IgD-negative memory B cell (primary cell): ENCODE results near the gene KRTAP19-7. TPM values are rescaled to one million over a fixed set of nuclear protein-coding genes. Genes with fewer than 3 reads are reported as not detected.

Source experiments
- H3K27ac Mint-ChIP-seq, 3 donors: one replicate each; pipeline ENCODE4 v1.8.0; 2020 to 2022; ENCODE audit warnings: mild to moderate bottlenecking in 3 of 3, mixed read lengths in 3 of 3, moderate library complexity in 1 of 3
- H3K27me3 Mint-ChIP-seq: one replicate; pipeline ENCODE4 v1.8.0; 2021; ENCODE audit warnings: mixed read lengths
- H3K36me3 Mint-ChIP-seq: one replicate; pipeline ENCODE4 v1.8.0; 2020; ENCODE audit warnings: mild to moderate bottlenecking, mixed read lengths
- H3K4me1 Mint-ChIP-seq, 3 donors: one replicate each; pipeline ENCODE4 v1.8.0; 2020 to 2022; ENCODE audit warnings: mixed read lengths in 3 of 3, mild to moderate bottlenecking in 1 of 3
- H3K4me3 Mint-ChIP-seq, 4 donors: one replicate each; pipeline ENCODE4 v1.8.0; 2020 to 2022; ENCODE audit warnings: mild to moderate bottlenecking in 4 of 4, mixed read lengths in 4 of 4, moderate library complexity in 3 of 4
- H3K9me3 Mint-ChIP-seq, 3 donors: one replicate each; pipeline ENCODE4 v1.8.0; 2020 to 2021; ENCODE audit warnings: mixed read lengths in 3 of 3, mild to moderate bottlenecking in 1 of 3
- polyA plus RNA-seq: library from polyadenylated mRNA; unstranded; fragments of 300-500 nt; fragmentation: Illumina TruSeq; gene quantifications from one replicate; pipeline ENCODE4 v1.2.3, GENCODE V29; 2021

Gene KRTAP19-7
- not detected for polyA plus RNA-seq

- Mint-ChIP-seq H3K4me1 (no peaks in the 10 kb centered on the region), H3K9me3 (peaks cover 2 to 8% (median 6%) of the 10 kb centered on the region in 3 donors), H3K27me3 (no peaks in the 10 kb centered on the region), H3K27ac (no peak within 1 kb of the TSS), H3K36me3 (no peaks in the 10 kb centered on the region), H3K4me3 (no peak within 1 kb of the TSS)
These were observed at the start of gene KRTAP19-7 for GRCh38 chr21:30561264-30561895. KRTAP19-7 (minus strand) TSS chr21:30561314; CDS start chr21:30561289, 25 bp downstream.

- Mint-ChIP-seq H3K4me1 (no peaks in the 10 kb centered on the region), H3K27ac (no peak overlapping the region), H3K36me3 (no peaks in the 10 kb centered on the region), H3K9me3 (peaks cover 4 to 18% (median 16%) of the 10 kb centered on the region in 3 donors), H3K27me3 (no peaks in the 10 kb centered on the region), H3K4me3 (no peak overlapping the region)
These were observed 44.9 kb upstream of the KRTAP19-7 start for GRCh38 chr21:30605968-30606367.

- Mint-ChIP-seq H3K36me3 (no peaks in the 10 kb centered on the region), H3K27ac (no peak within 1 kb of the TSS), H3K4me1 (peaks cover 0 to 2% (median 0%) of the 10 kb centered on the region in 3 donors), H3K9me3 (peaks cover 2 to 17% (median 5%) of the 10 kb centered on the region in 3 donors), H3K27me3 (no peaks in the 10 kb centered on the region), H3K4me3 (no peak within 1 kb of the TSS)
These were observed 39.7 kb upstream of the KRTAP19-7 start, which contains the start of gene KRTAP22-1 for GRCh38 chr21:30600787-30601186. KRTAP22-1 (plus strand) TSS chr21:30601087.

GRCh38 chr21:30598802-30599201 is 37.7 kb upstream of the KRTAP19-7 start, which contains the start of gene KRTAP6-2:
KRTAP6-2 (minus strand) TSS chr21:30598902; CDS start chr21:30598874, 28 bp downstream.
- peaks cover 0 to 2% (median 0%) of the 10 kb centered on the region in 3 donors for H3K4me1 Mint-ChIP-seq
- H3K36me3 Mint-ChIP-seq: no peaks in the 10 kb centered on the region
- no peaks in the 10 kb centered on the region for H3K27me3 Mint-ChIP-seq
- H3K27ac Mint-ChIP-seq: no peak within 1 kb of the TSS
- H3K4me3 Mint-ChIP-seq: no peak within 1 kb of the TSS
- H3K9me3 Mint-ChIP-seq: peaks cover 5 to 22% (median 6%) of the 10 kb centered on the region in 3 donors

- H3K27me3 Mint-ChIP-seq: no peaks in the 10 kb centered on the region
- no peak within 1 kb of the TSS for H3K4me3 Mint-ChIP-seq
- H3K36me3 Mint-ChIP-seq: no peaks in the 10 kb centered on the region
- H3K27ac Mint-ChIP-seq: peak within 1 kb of the TSS in 1 of 3 donors; percentile 57
- H3K4me1 Mint-ChIP-seq: peaks cover 0 to 1% (median 0%) of the 10 kb centered on the region in 3 donors
- peaks cover 3 to 9% (median 7%) of the 10 kb centered on the region in 3 donors for H3K9me3 Mint-ChIP-seq
These were observed 31.0 kb upstream of the KRTAP19-7 start, which contains the start of gene KRTAP6-3 for GRCh38 chr21:30592140-30592539. KRTAP6-3 (plus strand) TSS chr21:30592440; CDS start chr21:30592446, 6 bp downstream.

GRCh38 chr21:30590297-30590696 is 29.2 kb upstream of the KRTAP19-7 start, which contains the start of gene KRTAP22-2:
KRTAP22-2 (minus strand) TSS chr21:30590397.
- no peaks in the 10 kb centered on the region for H3K4me1 Mint-ChIP-seq
- no peaks in the 10 kb centered on the region for H3K27me3 Mint-ChIP-seq
- H3K27ac Mint-ChIP-seq: no peak within 1 kb of the TSS
- H3K36me3 Mint-ChIP-seq: no peaks in the 10 kb centered on the region
- H3K4me3 Mint-ChIP-seq: no peak within 1 kb of the TSS
- peaks cover 3 to 7% (median 5%) of the 10 kb centered on the region in 3 donors for H3K9me3 Mint-ChIP-seq

- no peaks in the 10 kb centered on the region for H3K27me3 Mint-ChIP-seq
- peaks cover 2 to 18% (median 10%) of the 10 kb centered on the region in 3 donors for H3K9me3 Mint-ChIP-seq
- no peak overlapping the region for H3K27ac Mint-ChIP-seq
- no peaks in the 10 kb centered on the region for H3K36me3 Mint-ChIP-seq
- H3K4me1 Mint-ChIP-seq: no peaks in the 10 kb centered on the region
- no peak overlapping the region for H3K4me3 Mint-ChIP-seq
These were observed 21.8 kb upstream of the KRTAP19-7 start for GRCh38 chr21:30582870-30583269.

- Mint-ChIP-seq H3K36me3 (no peaks in the 10 kb centered on the region), H3K4me1 (no peaks in the 10 kb centered on the region), H3K27ac (no peak overlapping the region), H3K27me3 (no peaks in the 10 kb centered on the region), H3K4me3 (no peak overlapping the region), H3K9me3 (peaks cover 2 to 20% (median 8%) of the 10 kb centered on the region in 3 donors)
These were observed 19.0 kb upstream of the KRTAP19-7 start for GRCh38 chr21:30580132-30580531.

- H3K4me3 Mint-ChIP-seq: no peak overlapping the region
- peaks cover 2 to 12% (median 2%) of the 10 kb centered on the region in 3 donors for H3K9me3 Mint-ChIP-seq
- no peaks in the 10 kb centered on the region for H3K36me3 Mint-ChIP-seq
- H3K4me1 Mint-ChIP-seq: no peaks in the 10 kb centered on the region
- H3K27me3 Mint-ChIP-seq: no peaks in the 10 kb centered on the region
- no peak overlapping the region for H3K27ac Mint-ChIP-seq
These were observed 18.2 kb upstream of the KRTAP19-7 start for GRCh38 chr21:30579346-30579745.

GRCh38 chr21:30577766-30578165 is 16.7 kb upstream of the KRTAP19-7 start:
- peaks cover 1 to 7% (median 2%) of the 10 kb centered on the region in 3 donors for H3K9me3 Mint-ChIP-seq
- no peaks in the 10 kb centered on the region for H3K27me3 Mint-ChIP-seq
- H3K4me1 Mint-ChIP-seq: no peaks in the 10 kb centered on the region
- no peak overlapping the region for H3K4me3 Mint-ChIP-seq
- H3K27ac Mint-ChIP-seq: no peak overlapping the region
- H3K36me3 Mint-ChIP-seq: no peaks in the 10 kb centered on the region

GRCh38 chr21:30567617-30568016 is 6.5 kb upstream of the KRTAP19-7 start:
- Mint-ChIP-seq H3K27me3 (no peaks in the 10 kb centered on the region), H3K36me3 (no peaks in the 10 kb centered on the region), H3K9me3 (peaks cover 2 to 8% (median 3%) of the 10 kb centered on the region in 3 donors), H3K27ac (no peak overlapping the region), H3K4me1 (no peaks in the 10 kb centered on the region), H3K4me3 (no peak overlapping the region)

- no peaks in the 10 kb centered on the region for H3K27me3 Mint-ChIP-seq
- H3K4me3 Mint-ChIP-seq: no peak overlapping the region
- H3K9me3 Mint-ChIP-seq: peaks cover 2 to 8% (median 3%) of the 10 kb centered on the region in 3 donors
- H3K36me3 Mint-ChIP-seq: no peaks in the 10 kb centered on the region
- no peaks in the 10 kb centered on the region for H3K4me1 Mint-ChIP-seq
- no peak overlapping the region for H3K27ac Mint-ChIP-seq
These were observed 2.5 kb upstream of the KRTAP19-7 start for GRCh38 chr21:30563630-30564029.

GRCh38 chr21:30563072-30563471 is 2.0 kb upstream of the KRTAP19-7 start:
- H3K27ac Mint-ChIP-seq: no peak overlapping the region
- H3K36me3 Mint-ChIP-seq: no peaks in the 10 kb centered on the region
- no peaks in the 10 kb centered on the region for H3K27me3 Mint-ChIP-seq
- peaks cover 2 to 8% (median 3%) of the 10 kb centered on the region in 3 donors for H3K9me3 Mint-ChIP-seq
- no peaks in the 10 kb centered on the region for H3K4me1 Mint-ChIP-seq
- no peak overlapping the region for H3K4me3 Mint-ChIP-seq

- H3K36me3 Mint-ChIP-seq: no peaks in the 10 kb centered on the region
- H3K4me1 Mint-ChIP-seq: no peaks in the 10 kb centered on the region
- peaks cover 2 to 8% (median 6%) of the 10 kb centered on the region in 3 donors for H3K9me3 Mint-ChIP-seq
- no peak overlapping the region for H3K27ac Mint-ChIP-seq
- no peak overlapping the region for H3K4me3 Mint-ChIP-seq
- no peaks in the 10 kb centered on the region for H3K27me3 Mint-ChIP-seq
These were observed 843 bp upstream of the KRTAP19-7 start for GRCh38 chr21:30561957-30562356.

- H3K4me3 Mint-ChIP-seq: no peak overlapping the region
- no peak overlapping the region for H3K27ac Mint-ChIP-seq
- H3K27me3 Mint-ChIP-seq: no peaks in the 10 kb centered on the region
- no peaks in the 10 kb centered on the region for H3K4me1 Mint-ChIP-seq
- H3K9me3 Mint-ChIP-seq: peaks cover 0 to 16% (median 8%) of the 10 kb centered on the region in 3 donors
- no peaks in the 10 kb centered on the region for H3K36me3 Mint-ChIP-seq
These were observed 6.0 kb downstream of the KRTAP19-7 start for GRCh38 chr21:30555095-30555494.

GRCh38 chr21:30552782-30553181 is 8.3 kb downstream of the KRTAP19-7 start:
- no peak overlapping the region for H3K4me3 Mint-ChIP-seq
- no peaks in the 10 kb centered on the region for H3K36me3 Mint-ChIP-seq
- H3K27me3 Mint-ChIP-seq: no peaks in the 10 kb centered on the region
- H3K4me1 Mint-ChIP-seq: no peaks in the 10 kb centered on the region
- H3K27ac Mint-ChIP-seq: no peak overlapping the region
- H3K9me3 Mint-ChIP-seq: peaks cover 4 to 18% (median 8%) of the 10 kb centered on the region in 3 donors
